ENCODE data around the gene MYOD1. TPM values are rescaled to one million over a fixed set of nuclear protein-coding genes. Genes with fewer than 3 reads are reported as not detected.

MYOD1 gene
- total RNA-seq, 4 donors from 2014 or later, result not detected

GRCh38 chr11:17720796-17721171 lies 1.4 kb downstream of the MYOD1 start:
- no peak for DNase-seq
- TF ChIP-seq POLR2A (IDR thresholded peaks at IDR 0.05) (no peak), EP300 (IDR thresholded peaks at IDR 0.05; ENCODE audit: low read depth) (no peak), POLR2AphosphoS5 (IDR thresholded peaks at IDR 0.05) (no peak), CTCF (IDR thresholded peaks at IDR 0.05) (no peak)
- Histone ChIP-seq H3K4me1 (peaks cover 0 to 8% (median 0%) of the 10 kb centered on the region in 4 donors), H3K27me3 (peaks cover 95% of the 10 kb centered on the region), H3K36me3 (no peaks in the 10 kb centered on the region), H3K9me3 (no peaks in the 10 kb centered on the region), H3K27ac (no peak overlapping the region), H3K4me3 (no peak overlapping the region)
- in situ Hi-C loops (cut with MboI; ENCODE audit: low pct_ligation_motif_present in 1 of 4, low pct_unique_long_range_greater_than_20kb in 1 of 4, low sequenced_read_pairs in 3 of 4) (loop anchor here in 1 of 4 donors (10.0 kb wide), 1 partner anchor 264 kb away; no protein-coding TSS in a partner anchor), intact Hi-C loops (cut with DNase I; ENCODE audit: low total_unique reads) (no loop called here)
- WGBS, 2 donors (ENCODE audit: low coverage in 1 of 2), result 15% methylated on average over 24 of the region's 24 CpGs; no CpG with 5 or more reads in 1 of the 2 donors

GRCh38 chr11:17721242-17721999 lies 2.0 kb downstream of the MYOD1 start:
- DNase-seq, result no peak
- Histone ChIP-seq H3K9me3 (no peaks in the 10 kb centered on the region), H3K27me3 (peaks cover 89% of the 10 kb centered on the region), H3K27ac (no peak overlapping the region), H3K4me3 (no peak overlapping the region), H3K4me1 (peaks cover 0 to 8% (median 0%) of the 10 kb centered on the region in 4 donors), H3K36me3 (no peaks in the 10 kb centered on the region)
- in situ Hi-C loops (cut with MboI; ENCODE audit: low pct_ligation_motif_present in 1 of 4, low pct_unique_long_range_greater_than_20kb in 1 of 4, low sequenced_read_pairs in 3 of 4) (loop anchor here in 1 of 4 donors (10.0 kb wide), 1 partner anchor 263 kb away; no protein-coding TSS in a partner anchor), intact Hi-C loops (cut with DNase I; ENCODE audit: low total_unique reads) (no loop called here)
- TF ChIP-seq EP300 (IDR thresholded peaks at IDR 0.05; ENCODE audit: low read depth) (no peak), CTCF (IDR thresholded peaks at IDR 0.05) (no peak), POLR2AphosphoS5 (IDR thresholded peaks at IDR 0.05) (no peak), POLR2A (IDR thresholded peaks at IDR 0.05) (no peak)
- 27% methylated on average over 33 of the region's 56 CpGs; no CpG with 5 or more reads in 1 of the 2 donors for WGBS, 2 donors (ENCODE audit: low coverage in 1 of 2)

- H3K27me3 ChIP-seq, result peaks cover 84% of the 10 kb centered on the region
- in situ Hi-C loops (cut with MboI; ENCODE audit: low pct_ligation_motif_present in 1 of 4, low pct_unique_long_range_greater_than_20kb in 1 of 4, low sequenced_read_pairs in 3 of 4) (loop anchor here in 1 of 4 donors (10.0 kb wide), 1 partner anchor 263 kb away; no protein-coding TSS in a partner anchor), intact Hi-C loops (cut with DNase I; ENCODE audit: low total_unique reads) (no loop called here)
- H3K4me1 ChIP-seq, result peaks cover 0 to 8% (median 0%) of the 10 kb centered on the region in 4 donors
- no peaks in the 10 kb centered on the region for H3K9me3 ChIP-seq
- DNase-seq, result no peak
- H3K4me3 ChIP-seq, result no peak overlapping the region
- no peak for TF ChIP-seq CTCF (IDR thresholded peaks at IDR 0.05)
- no peak for TF ChIP-seq POLR2A (IDR thresholded peaks at IDR 0.05)
- no peak for TF ChIP-seq EP300 (IDR thresholded peaks at IDR 0.05; ENCODE audit: low read depth)
- TF ChIP-seq POLR2AphosphoS5 (IDR thresholded peaks at IDR 0.05), result no peak
- H3K36me3 ChIP-seq, result no peaks in the 10 kb centered on the region
- 7 to 26% methylated on average over 6 to 25 of the region's 25 CpGs for WGBS, 2 donors (ENCODE audit: low coverage in 1 of 2)
- no peak overlapping the region for H3K27ac ChIP-seq
Observed at GRCh38 chr11:17722000-17722643, 2.8 kb downstream of the MYOD1 start.

All from transverse colon (tissue), 4 donors.